Lung (tissue), 12 donors: ENCODE measurements around the gene CARD9. TPM values are rescaled to one million over a fixed set of nuclear protein-coding genes. Genes with fewer than 3 reads are reported as not detected.

ENCODE experiments used
- ATAC-seq: fragments of 200-7000 bp; cut with Tn5 transposase; one replicate; pipeline ENCODE4 v1.9.1; 2020; ENCODE audit warnings: moderate number of reproducible peaks; ENCODE audit not compliant: insufficient read depth, low FRiP score
- DNase-seq, 3 donors: peaks; one replicate each; pipeline ENCODE4 v3.0.0-alpha.2; 2013 to 2017
- H3K27ac ChIP-seq, 2 donors: one replicate each; pipeline ENCODE4 v1.5.1; 2013; ENCODE audit warnings: mild to moderate bottlenecking in 2 of 2, moderate library complexity in 2 of 2, control low read depth in 1 of 2, inconsistent platforms in 1 of 2, low read depth in 1 of 2, low read length in 1 of 2
- H3K27me3 ChIP-seq, 3 donors: one replicate each; pipeline ENCODE4 v1.5.1; 2013; ENCODE audit warnings: low read length in 2 of 3; ENCODE audit not compliant: control insufficient read depth in 3 of 3, insufficient read depth in 3 of 3
- H3K36me3 ChIP-seq, 4 donors: one replicate each; pipeline ENCODE4 v1.5.1; 2013; ENCODE audit warnings: low read length in 4 of 4, mild to moderate bottlenecking in 1 of 4, moderate library complexity in 1 of 4; ENCODE audit not compliant: control insufficient read depth in 4 of 4, insufficient read depth in 4 of 4
- H3K4me1 ChIP-seq, 5 donors: one replicate each; pipeline ENCODE4 v1.5.1; 2013; ENCODE audit warnings: low read length in 5 of 5, mild to moderate bottlenecking in 2 of 5, moderate library complexity in 1 of 5; ENCODE audit not compliant: control insufficient read depth in 5 of 5, insufficient read depth in 5 of 5
- H3K4me3 ChIP-seq: one replicate; pipeline ENCODE4 v1.5.1; 2013; ENCODE audit warnings: mild to moderate bottlenecking, control low read depth, moderate library complexity
- H3K9ac ChIP-seq, 2 donors: one replicate each; pipeline ENCODE4 v1.5.1; 2013; ENCODE audit warnings: low read length in 2 of 2, control low read depth in 1 of 2; ENCODE audit not compliant: insufficient read depth in 1 of 2
- H3K9me3 ChIP-seq, 4 donors: one replicate each; pipeline ENCODE4 v1.5.1; 2013; ENCODE audit warnings: low read length in 3 of 4, mild to moderate bottlenecking in 1 of 4, moderate library complexity in 1 of 4; ENCODE audit not compliant: control insufficient read depth in 4 of 4, insufficient read depth in 3 of 4
- CTCF ChIP-seq: IDR thresholded peaks from 2 replicates; pipeline ENCODE4 v1.5.1; 2012; ENCODE audit warnings: mild to moderate bottlenecking; ENCODE audit errors: control extremely low read depth, extremely low read depth
- WGBS, 2 donors: extraction: QIAGEN DNeasy Blood & Tissue Kit; methylation state at CpG; one replicate each; pipeline ENCODE4 v1.1.7; 2013; 5-methylcytosine and 5-hydroxymethylcytosine counted together
- polyA plus RNA-seq, 2 donors: library from polyadenylated mRNA; stranded (reverse); fragments of 200-250 nt; gene quantifications; one replicate each; pipeline ENCODE4 v1.2.1, GENCODE V29; 2013
- total RNA-seq, 2 donors: library from RNA; depleted of rRNA in 1 of 2; stranded (reverse); fragments of >200 nt in 1 of 2; gene quantifications; one replicate each; pipeline ENCODE4 v1.2.1, GENCODE V29; 2014 to 2021
- donor health status: control.
- donor health status: control.
- donor health status: Bipolar disorder and iron deficiency.
- donor health status: healthy.
- donor health status: DM: yes; HTN: yes; CAD: no.

The CARD9 gene
- total and polyA plus RNA-seq, 4 donors: 3.8 to 16.0 (median 11.5) TPM

DNA sequence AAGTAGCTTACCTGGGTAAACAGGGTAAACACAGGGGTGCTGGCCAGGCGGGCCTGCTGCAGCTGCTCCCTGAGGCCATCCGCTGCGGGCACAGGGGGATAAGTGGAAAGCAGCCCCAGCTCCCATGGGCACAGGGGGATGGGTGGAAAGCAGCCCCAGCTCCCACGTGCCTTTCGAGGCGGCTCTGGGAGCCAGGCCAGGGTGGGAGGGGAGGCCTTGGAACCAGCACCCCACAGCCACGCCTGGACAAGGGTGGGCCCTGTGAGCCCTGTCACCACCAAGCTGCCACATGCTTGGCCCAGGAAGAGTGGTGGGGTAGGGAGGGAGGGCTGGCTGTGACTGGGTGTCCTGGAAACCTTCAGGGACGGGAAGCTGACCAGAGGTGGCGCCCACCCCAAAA is 7.8 kb upstream of the CARD9 start:
- Histone ChIP-seq H3K9ac (no peak overlapping the region), H3K4me3 (no peak overlapping the region), H3K4me1 (peaks cover 0 to 3% (median 0%) of the 10 kb centered on the region in 5 donors), H3K9me3 (no peaks in the 10 kb centered on the region), H3K27me3 (no peaks in the 10 kb centered on the region), H3K27ac (no peak overlapping the region), H3K36me3 (peaks cover 3 to 63% (median 18%) of the 10 kb centered on the region in 4 donors)
- no peak for ATAC-seq
- DNase-seq: no peak
- TF ChIP-seq CTCF: no peak
- 94 to 97% methylated on average over 9 of the region's 9 CpGs for WGBS, 2 donors

GRCh38 chr9:136380381-136380780 is 6.9 kb upstream of the CARD9 start:
- H3K27ac ChIP-seq: no peak overlapping the region
- H3K9ac ChIP-seq: no peak overlapping the region
- no peaks in the 10 kb centered on the region for H3K9me3 ChIP-seq
- H3K4me1 ChIP-seq: peaks cover 0 to 3% (median 0%) of the 10 kb centered on the region in 5 donors
- H3K27me3 ChIP-seq: no peaks in the 10 kb centered on the region
- H3K4me3 ChIP-seq: no peak overlapping the region
- TF ChIP-seq CTCF: no peak
- peaks cover 3 to 63% (median 14%) of the 10 kb centered on the region in 4 donors for H3K36me3 ChIP-seq
- ATAC-seq (no peak), DNase-seq (no peak)
- 95% methylated on average over 17 of the region's 17 CpGs for WGBS, 2 donors

- ATAC-seq (no peak), DNase-seq (no peak)
- Histone ChIP-seq H3K9ac (no peak overlapping the region), H3K27me3 (no peaks in the 10 kb centered on the region), H3K4me1 (peaks cover 0 to 3% (median 0%) of the 10 kb centered on the region in 5 donors), H3K9me3 (no peaks in the 10 kb centered on the region), H3K4me3 (no peak overlapping the region), H3K36me3 (peaks cover 3 to 63% (median 12%) of the 10 kb centered on the region in 4 donors), H3K27ac (no peak overlapping the region)
- 91 to 94% methylated on average over 9 to 11 of the region's 11 CpGs for WGBS, 2 donors
- TF ChIP-seq CTCF: no peak
Measured at GRCh38 chr9:136379891-136380290, 6.4 kb upstream of the CARD9 start.

DNA sequence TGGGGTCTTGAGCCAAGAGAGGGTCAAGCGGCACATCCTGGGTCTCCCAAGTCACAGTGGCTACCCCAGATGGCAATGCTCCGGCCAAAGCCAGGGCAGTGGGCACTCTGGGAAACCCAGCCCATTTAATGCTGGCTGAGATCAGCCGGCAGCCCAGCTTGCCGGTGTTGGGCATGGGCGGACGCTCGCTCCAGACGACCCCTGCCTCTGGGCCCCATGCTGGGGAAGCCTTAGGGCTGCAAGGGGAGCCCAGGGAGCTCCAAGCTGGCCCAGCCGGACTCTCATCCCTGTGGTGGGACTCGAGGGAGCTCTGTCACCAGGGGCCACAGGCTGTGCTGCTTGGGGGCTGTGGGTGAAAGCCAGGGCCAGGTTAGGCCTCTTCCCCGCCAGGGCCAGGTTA is 5.9 kb upstream of the CARD9 start:
- no peaks in the 10 kb centered on the region for H3K27me3 ChIP-seq
- 95 to 98% methylated on average over 10 to 11 of the region's 11 CpGs for WGBS, 2 donors
- ATAC-seq (no peak), DNase-seq (no peak)
- H3K9me3 ChIP-seq: no peaks in the 10 kb centered on the region
- H3K4me3 ChIP-seq: no peak overlapping the region
- no peak overlapping the region for H3K9ac ChIP-seq
- peaks cover 0 to 3% (median 0%) of the 10 kb centered on the region in 5 donors for H3K4me1 ChIP-seq
- peaks cover 3 to 62% (median 9%) of the 10 kb centered on the region in 4 donors for H3K36me3 ChIP-seq
- H3K27ac ChIP-seq: no peak overlapping the region
- TF ChIP-seq CTCF: no peak
